Vagina (tissue), 2 donors: ENCODE data around the gene HLA-F.

Experiments
- CTCF ChIP-seq, 3 experiments: fragments of 450-650 bp in 2 of 3; fragments of 200-600 bp in 1 of 3; sonication (generic) in 1 of 3; IDR thresholded peaks; one replicate each; pipeline ENCODE4 v1.5.1; 2017 to 2019; ENCODE audit warnings: antibody characterized with exemption in 3 of 3, mild to moderate bottlenecking in 2 of 3, moderate library complexity in 2 of 3
- POLR2A ChIP-seq, 2 donors: fragments of 450-650 bp; IDR thresholded peaks; one replicate each; pipeline ENCODE4 v1.6.1; 2017; ENCODE audit warnings: antibody characterized with exemption in 2 of 2, mild to moderate bottlenecking in 2 of 2, moderate library complexity in 2 of 2
- POLR2AphosphoS5 ChIP-seq, 2 donors: sonication (generic); formaldehyde crosslinking; IDR thresholded peaks; one replicate each; pipeline ENCODE4 v1.9.0; 2017; ENCODE audit warnings: antibody characterized with exemption in 2 of 2, mild to moderate bottlenecking in 2 of 2, low read depth in 1 of 2; ENCODE audit not compliant: insufficient read depth in 1 of 2

DNA sequence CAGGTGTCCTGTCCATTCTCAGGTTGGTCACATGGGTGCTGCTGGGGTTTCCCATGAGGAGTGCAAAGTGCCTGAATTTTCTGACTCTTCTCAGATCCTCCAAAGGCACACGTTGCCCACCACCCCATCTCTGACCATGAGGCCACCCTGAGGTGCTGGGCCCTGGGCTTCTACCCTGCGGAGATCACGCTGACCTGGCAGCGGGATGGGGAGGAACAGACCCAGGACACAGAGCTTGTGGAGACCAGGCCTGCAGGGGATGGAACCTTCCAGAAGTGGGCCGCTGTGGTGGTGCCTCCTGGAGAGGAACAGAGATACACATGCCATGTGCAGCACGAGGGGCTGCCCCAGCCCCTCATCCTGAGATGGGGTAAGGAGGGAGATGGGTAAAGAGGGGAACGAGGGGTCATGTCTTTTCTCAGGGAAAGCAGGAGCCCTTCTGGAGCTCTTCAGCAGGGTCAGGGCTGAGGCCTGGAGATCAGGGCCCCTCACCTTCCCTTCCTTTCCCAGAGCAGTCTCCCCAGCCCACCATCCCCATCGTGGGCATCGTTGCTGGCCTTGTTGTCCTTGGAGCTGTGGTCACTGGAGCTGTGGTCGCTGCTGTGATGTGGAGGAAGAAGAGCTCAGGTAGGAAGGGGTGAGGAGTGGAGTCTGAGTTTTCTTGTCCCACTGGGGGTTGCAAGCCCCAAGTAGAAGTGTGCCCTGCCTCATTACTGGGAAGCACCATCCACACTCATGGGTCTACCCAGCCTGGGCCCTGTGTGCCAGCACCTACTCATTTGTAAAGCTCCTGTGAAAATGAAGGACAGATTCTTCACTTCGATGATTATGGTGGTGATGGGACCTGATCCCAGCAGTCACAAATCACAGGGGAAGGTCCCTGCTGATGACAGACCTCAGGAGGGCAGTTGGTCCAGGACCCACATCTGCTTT, 2.0 kb downstream of the HLA-F start:
- TF ChIP-seq POLR2AphosphoS5 (IDR thresholded peaks at IDR 0.05; ENCODE audit: insufficient read depth in 1 of 2, low read depth in 1 of 2) (no peak), CTCF (IDR thresholded peaks at IDR 0.05) (no peak), POLR2A (IDR thresholded peaks at IDR 0.05) (no peak)
